SK-N-SH treated with all-trans-retinoic acid at 6 μM for 48 hours (cell line): Measurements from ENCODE around the gene TEKT2.

Experiments
- ATAC-seq: fragments of 200-7000 bp; cut with Tn5 transposase; 3 replicates; pipeline ENCODE4 v1.9.1; 2020; ENCODE audit warnings: mild to moderate bottlenecking, moderate library complexity
- BACH2 ChIP-seq: fragments of 250-450 bp; sonication (Bioruptor Pico); IDR thresholded peaks from 2 replicates; pipeline ENCODE4 v1.9.0; 2021; ENCODE audit warnings: mild to moderate bottlenecking, borderline replicate concordance
- CSDC2 ChIP-seq: fragments of 250-450 bp; sonication (Bioruptor Pico); IDR thresholded peaks from 2 replicates; pipeline ENCODE4 v1.5.0; 2020; ENCODE audit warnings: mild to moderate bottlenecking, moderate library complexity
- ISL1 ChIP-seq: fragments of 250-450 bp; sonication (Bioruptor Pico); IDR thresholded peaks from 2 replicates; pipeline ENCODE4 v2.1.2; 2022; ENCODE audit warnings: mild to moderate bottlenecking, moderate library complexity
- OSR1 ChIP-seq: fragments of 250-450 bp; sonication (Bioruptor Pico); IDR thresholded peaks from 2 replicates; pipeline ENCODE4 v1.8.0; 2022; ENCODE audit warnings: moderate library complexity, mild to moderate bottlenecking, inconsistent platforms
- PPARA ChIP-seq: fragments of 250-450 bp; sonication (Bioruptor Pico); IDR thresholded peaks from 2 replicates; pipeline ENCODE4 v1.5.0; 2020; ENCODE audit warnings: mild to moderate bottlenecking, borderline replicate concordance
- RARB ChIP-seq: fragments of 250-450 bp; sonication (Bioruptor Pico); IDR thresholded peaks from 2 replicates; pipeline ENCODE4 v1.8.0; 2021; ENCODE audit warnings: mild to moderate bottlenecking, moderate library complexity
- SNAI2 ChIP-seq: fragments of 250-450 bp; sonication (Bioruptor Pico); IDR thresholded peaks from 2 replicates; pipeline ENCODE4 v1.5.0; 2020; ENCODE audit warnings: mild to moderate bottlenecking, moderate library complexity
- TCF4 ChIP-seq: fragments of 250-450 bp; sonication (Bioruptor Pico); IDR thresholded peaks from 2 replicates; pipeline ENCODE4 v1.8.0; 2021; ENCODE audit warnings: mild to moderate bottlenecking, moderate library complexity, borderline replicate concordance
- TOX ChIP-seq: fragments of 250-450 bp; sonication (Bioruptor Pico); IDR thresholded peaks from 2 replicates; pipeline ENCODE4 v1.8.0; 2021; ENCODE audit warnings: mild to moderate bottlenecking, moderate library complexity, borderline replicate concordance
- ZC3H10 ChIP-seq: fragments of 250-450 bp; sonication (Bioruptor Pico); IDR thresholded peaks from 2 replicates; pipeline ENCODE4 v1.5.1; 2021; ENCODE audit warnings: mild to moderate bottlenecking, moderate library complexity
- ZFP3 ChIP-seq: fragments of 250-450 bp; sonication (Bioruptor Pico); IDR thresholded peaks from 2 replicates; pipeline ENCODE4 v1.5.0; 2020; ENCODE audit warnings: mild to moderate bottlenecking, moderate library complexity
- ZNF565 ChIP-seq: fragments of 450-650 bp; formaldehyde crosslinking; conservative IDR thresholded peaks from 2 replicates; pipeline ENCODE4 v1.5.0; 2020; ENCODE audit warnings: low read depth, mild to moderate bottlenecking, moderate library complexity
- ZNF70 ChIP-seq: fragments of 450-650 bp; formaldehyde crosslinking; IDR thresholded peaks from 2 replicates; pipeline ENCODE4 v1.5.0; 2020; ENCODE audit warnings: mild to moderate bottlenecking, moderate library complexity
- TF ChIP-seq, protein P1 (sequence below): fragments of 250-450 bp; sonication (Bioruptor Pico); IDR thresholded peaks from 2 replicates; pipeline ENCODE4 v1.5.0; 2020; ENCODE audit warnings: mild to moderate bottlenecking, moderate library complexity
- TF ChIP-seq, protein P2 (sequence below): fragments of 250-450 bp; sonication (Bioruptor Pico); IDR thresholded peaks from 2 replicates; pipeline ENCODE4 v1.8.0; 2020; ENCODE audit warnings: mild to moderate bottlenecking, moderate library complexity, borderline replicate concordance
- TF ChIP-seq, protein P3 (sequence below): fragments of 250-450 bp; sonication (Bioruptor Pico); IDR thresholded peaks from 2 replicates; pipeline ENCODE4 v1.8.0; 2021; ENCODE audit warnings: low read depth, mild to moderate bottlenecking, moderate library complexity, borderline replicate concordance
- TF ChIP-seq, protein P4 (sequence below): fragments of 250-450 bp; sonication (Bioruptor Pico); IDR thresholded peaks from 2 replicates; pipeline ENCODE4 v1.5.1; 2021; ENCODE audit warnings: mild to moderate bottlenecking, moderate library complexity
- TF ChIP-seq, protein P5 (sequence below): fragments of 250-450 bp; sonication (Bioruptor Pico); IDR thresholded peaks from 2 replicates; pipeline ENCODE4 v1.5.1; 2020; ENCODE audit warnings: low read depth, mild to moderate bottlenecking, moderate library complexity

Gene TEKT2

DNA sequence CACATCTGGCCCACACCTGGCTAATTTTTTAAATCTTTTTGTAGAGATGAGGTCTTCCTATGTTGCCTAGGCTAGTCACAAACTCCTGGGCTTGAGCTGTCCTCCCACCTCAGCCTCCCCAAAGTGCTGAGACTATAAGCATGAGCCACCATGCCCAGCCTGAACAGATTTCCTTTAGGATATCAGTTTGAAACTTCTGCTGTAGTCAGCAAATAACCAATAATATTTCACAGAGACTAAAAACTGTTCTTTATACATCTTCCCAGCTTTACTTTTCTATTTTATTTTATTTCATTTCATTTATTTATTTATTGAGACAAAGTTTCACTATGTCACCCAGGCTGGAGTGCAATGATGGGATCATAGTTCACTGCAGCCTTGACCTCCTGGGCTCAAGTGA lies 29.9 kb upstream of the TEKT2 start:
- ATAC-seq = no peak
- TF ChIP-seq ZFP3 (CRISPR knock-in tag) (no peak), PPARA (CRISPR knock-in tag) (no peak), TCF4 (CRISPR knock-in tag) (no peak), BACH2 (no peak), TOX (CRISPR knock-in tag) (no peak), ZNF70 (CRISPR knock-in tag) (no peak), ZC3H10 (CRISPR knock-in tag) (no peak), SNAI2 (CRISPR knock-in tag) (no peak), CSDC2 (no peak)
- TF ChIP-seq, protein P1, sequence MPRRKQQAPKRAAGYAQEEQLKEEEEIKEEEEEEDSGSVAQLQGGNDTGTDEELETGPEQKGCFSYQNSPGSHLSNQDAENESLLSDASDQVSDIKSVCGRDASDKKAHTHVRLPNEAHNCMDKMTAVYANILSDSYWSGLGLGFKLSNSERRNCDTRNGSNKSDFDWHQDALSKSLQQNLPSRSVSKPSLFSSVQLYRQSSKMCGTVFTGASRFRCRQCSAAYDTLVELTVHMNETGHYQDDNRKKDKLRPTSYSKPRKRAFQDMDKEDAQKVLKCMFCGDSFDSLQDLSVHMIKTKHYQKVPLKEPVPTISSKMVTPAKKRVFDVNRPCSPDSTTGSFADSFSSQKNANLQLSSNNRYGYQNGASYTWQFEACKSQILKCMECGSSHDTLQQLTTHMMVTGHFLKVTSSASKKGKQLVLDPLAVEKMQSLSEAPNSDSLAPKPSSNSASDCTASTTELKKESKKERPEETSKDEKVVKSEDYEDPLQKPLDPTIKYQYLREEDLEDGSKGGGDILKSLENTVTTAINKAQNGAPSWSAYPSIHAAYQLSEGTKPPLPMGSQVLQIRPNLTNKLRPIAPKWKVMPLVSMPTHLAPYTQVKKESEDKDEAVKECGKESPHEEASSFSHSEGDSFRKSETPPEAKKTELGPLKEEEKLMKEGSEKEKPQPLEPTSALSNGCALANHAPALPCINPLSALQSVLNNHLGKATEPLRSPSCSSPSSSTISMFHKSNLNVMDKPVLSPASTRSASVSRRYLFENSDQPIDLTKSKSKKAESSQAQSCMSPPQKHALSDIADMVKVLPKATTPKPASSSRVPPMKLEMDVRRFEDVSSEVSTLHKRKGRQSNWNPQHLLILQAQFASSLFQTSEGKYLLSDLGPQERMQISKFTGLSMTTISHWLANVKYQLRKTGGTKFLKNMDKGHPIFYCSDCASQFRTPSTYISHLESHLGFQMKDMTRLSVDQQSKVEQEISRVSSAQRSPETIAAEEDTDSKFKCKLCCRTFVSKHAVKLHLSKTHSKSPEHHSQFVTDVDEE (CRISPR knock-in tag) = no peak
- TF ChIP-seq, protein P2, sequence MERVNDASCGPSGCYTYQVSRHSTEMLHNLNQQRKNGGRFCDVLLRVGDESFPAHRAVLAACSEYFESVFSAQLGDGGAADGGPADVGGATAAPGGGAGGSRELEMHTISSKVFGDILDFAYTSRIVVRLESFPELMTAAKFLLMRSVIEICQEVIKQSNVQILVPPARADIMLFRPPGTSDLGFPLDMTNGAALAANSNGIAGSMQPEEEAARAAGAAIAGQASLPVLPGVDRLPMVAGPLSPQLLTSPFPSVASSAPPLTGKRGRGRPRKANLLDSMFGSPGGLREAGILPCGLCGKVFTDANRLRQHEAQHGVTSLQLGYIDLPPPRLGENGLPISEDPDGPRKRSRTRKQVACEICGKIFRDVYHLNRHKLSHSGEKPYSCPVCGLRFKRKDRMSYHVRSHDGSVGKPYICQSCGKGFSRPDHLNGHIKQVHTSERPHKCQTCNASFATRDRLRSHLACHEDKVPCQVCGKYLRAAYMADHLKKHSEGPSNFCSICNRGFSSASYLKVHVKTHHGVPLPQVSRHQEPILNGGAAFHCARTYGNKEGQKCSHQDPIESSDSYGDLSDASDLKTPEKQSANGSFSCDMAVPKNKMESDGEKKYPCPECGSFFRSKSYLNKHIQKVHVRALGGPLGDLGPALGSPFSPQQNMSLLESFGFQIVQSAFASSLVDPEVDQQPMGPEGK (CRISPR knock-in tag) = no peak
- TF ChIP-seq, protein P3, sequence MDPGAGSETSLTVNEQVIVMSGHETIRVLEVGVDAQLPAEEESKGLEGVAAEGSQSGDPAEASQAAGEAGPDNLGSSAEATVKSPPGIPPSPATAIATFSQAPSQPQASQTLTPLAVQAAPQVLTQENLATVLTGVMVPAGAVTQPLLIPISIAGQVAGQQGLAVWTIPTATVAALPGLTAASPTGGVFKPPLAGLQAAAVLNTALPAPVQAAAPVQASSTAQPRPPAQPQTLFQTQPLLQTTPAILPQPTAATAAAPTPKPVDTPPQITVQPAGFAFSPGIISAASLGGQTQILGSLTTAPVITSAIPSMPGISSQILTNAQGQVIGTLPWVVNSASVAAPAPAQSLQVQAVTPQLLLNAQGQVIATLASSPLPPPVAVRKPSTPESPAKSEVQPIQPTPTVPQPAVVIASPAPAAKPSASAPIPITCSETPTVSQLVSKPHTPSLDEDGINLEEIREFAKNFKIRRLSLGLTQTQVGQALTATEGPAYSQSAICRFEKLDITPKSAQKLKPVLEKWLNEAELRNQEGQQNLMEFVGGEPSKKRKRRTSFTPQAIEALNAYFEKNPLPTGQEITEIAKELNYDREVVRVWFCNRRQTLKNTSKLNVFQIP (CRISPR knock-in tag) = no peak
- TF ChIP-seq, all 23 proteins: peak for 0

DNA sequence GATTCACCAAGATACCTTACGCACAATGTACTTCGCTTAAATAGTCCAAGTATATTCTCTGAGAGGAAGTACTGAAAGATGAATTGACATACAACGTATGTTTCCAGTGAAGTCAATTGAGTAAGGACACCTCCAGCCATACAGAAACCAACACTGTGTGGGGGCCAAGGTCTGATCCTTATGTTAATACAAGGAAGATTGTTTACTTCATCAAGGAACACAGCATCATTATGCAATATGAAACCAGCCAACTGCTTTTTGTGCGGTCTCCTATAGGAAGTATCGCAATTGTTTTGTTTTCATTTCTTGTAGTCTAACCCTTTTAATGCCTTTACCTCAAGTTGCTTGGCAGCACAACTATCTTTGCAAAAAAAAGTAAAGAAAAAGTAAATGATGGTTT lies 28.2 kb upstream of the TEKT2 start:
- no peak for ATAC-seq

DNA sequence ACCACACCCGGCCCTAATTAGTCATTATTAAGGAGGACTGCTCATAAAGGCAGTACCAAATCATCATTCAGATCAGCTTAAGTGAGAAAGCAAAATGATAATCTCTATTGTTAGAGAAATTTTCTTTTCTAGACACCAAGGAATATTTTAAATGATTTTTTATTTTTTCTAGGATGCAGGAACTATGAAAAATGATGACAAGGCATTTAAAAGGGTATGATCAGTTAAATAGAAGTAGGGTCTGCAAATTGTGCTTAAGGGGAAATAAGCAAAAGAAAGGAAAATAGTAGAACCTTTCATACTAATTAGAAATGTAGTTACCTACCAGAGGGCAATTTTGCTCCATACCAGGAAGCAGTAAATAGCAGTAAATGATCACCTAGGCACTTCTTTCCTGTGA lies 21.6 kb upstream of the TEKT2 start:
- no peak for ATAC-seq
- TF ChIP-seq ZNF565 (no peak), CSDC2 (no peak)
- TF ChIP-seq, protein P4, sequence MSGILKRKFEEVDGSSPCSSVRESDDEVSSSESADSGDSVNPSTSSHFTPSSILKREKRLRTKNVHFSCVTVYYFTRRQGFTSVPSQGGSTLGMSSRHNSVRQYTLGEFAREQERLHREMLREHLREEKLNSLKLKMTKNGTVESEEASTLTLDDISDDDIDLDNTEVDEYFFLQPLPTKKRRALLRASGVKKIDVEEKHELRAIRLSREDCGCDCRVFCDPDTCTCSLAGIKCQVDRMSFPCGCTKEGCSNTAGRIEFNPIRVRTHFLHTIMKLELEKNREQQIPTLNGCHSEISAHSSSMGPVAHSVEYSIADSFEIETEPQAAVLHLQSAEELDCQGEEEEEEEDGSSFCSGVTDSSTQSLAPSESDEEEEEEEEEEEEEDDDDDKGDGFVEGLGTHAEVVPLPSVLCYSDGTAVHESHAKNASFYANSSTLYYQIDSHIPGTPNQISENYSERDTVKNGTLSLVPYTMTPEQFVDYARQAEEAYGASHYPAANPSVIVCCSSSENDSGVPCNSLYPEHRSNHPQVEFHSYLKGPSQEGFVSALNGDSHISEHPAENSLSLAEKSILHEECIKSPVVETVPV (CRISPR knock-in tag) = no peak
- TF ChIP-seq, all 23 proteins: peak for 0

More for the DNA sequence above, 28.2 kb upstream of the TEKT2 start:
- no peak for TF ChIP-seq TOX (CRISPR knock-in tag)
- TF ChIP-seq, protein P5, sequence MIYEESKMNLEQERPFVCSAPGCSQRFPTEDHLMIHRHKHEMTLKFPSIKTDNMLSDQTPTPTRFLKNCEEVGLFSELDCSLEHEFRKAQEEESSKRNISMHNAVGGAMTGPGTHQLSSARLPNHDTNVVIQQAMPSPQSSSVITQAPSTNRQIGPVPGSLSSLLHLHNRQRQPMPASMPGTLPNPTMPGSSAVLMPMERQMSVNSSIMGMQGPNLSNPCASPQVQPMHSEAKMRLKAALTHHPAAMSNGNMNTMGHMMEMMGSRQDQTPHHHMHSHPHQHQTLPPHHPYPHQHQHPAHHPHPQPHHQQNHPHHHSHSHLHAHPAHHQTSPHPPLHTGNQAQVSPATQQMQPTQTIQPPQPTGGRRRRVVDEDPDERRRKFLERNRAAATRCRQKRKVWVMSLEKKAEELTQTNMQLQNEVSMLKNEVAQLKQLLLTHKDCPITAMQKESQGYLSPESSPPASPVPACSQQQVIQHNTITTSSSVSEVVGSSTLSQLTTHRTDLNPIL (CRISPR knock-in tag) = no peak
- no peak for TF ChIP-seq SNAI2 (CRISPR knock-in tag)
- TF ChIP-seq ISL1 (CRISPR knock-in tag) = no peak
- TF ChIP-seq ZNF70 (CRISPR knock-in tag) = no peak
- TF ChIP-seq PPARA (CRISPR knock-in tag) = no peak
- TF ChIP-seq RARB (CRISPR knock-in tag) = no peak
- TF ChIP-seq, protein P3 (CRISPR knock-in tag) = no peak
- TF ChIP-seq TCF4 (CRISPR knock-in tag) = no peak
- TF ChIP-seq CSDC2 = no peak
- no peak for TF ChIP-seq ZC3H10 (CRISPR knock-in tag)
- TF ChIP-seq OSR1 (CRISPR knock-in tag) = no peak
